Keratinocyte (primary cell): ENCODE results near the gene CFAP70. TPM values are rescaled to one million over a fixed set of nuclear protein-coding genes. Genes with fewer than 3 reads are reported as not detected.

Experiments
- DNase-seq: peaks from one replicate; pipeline ENCODE4 v3.0.0-alpha.2; 2011; ENCODE audit warnings: low read depth, missing footprints, low spot score
- FAIRE-seq: peaks from 2 replicates; lab custom pipeline; 2011; peaks lifted over from hg19 to GRCh38; lab: Jason Lieb, UNC
- H2AFZ ChIP-seq: 2 replicates; pipeline ENCODE4 v1.6.0; 2012; ENCODE audit warnings: low read length, control low read depth, inconsistent platforms; ENCODE audit not compliant: control insufficient read depth
- H3K27ac ChIP-seq: 2 replicates; pipeline ENCODE4 v1.5.1; 2011; ENCODE audit warnings: low read length; ENCODE audit not compliant: control insufficient read depth, insufficient read depth
- H3K27me3 ChIP-seq: 3 replicates; pipeline ENCODE4 v1.6.0; 2011; ENCODE audit warnings: low read length; ENCODE audit not compliant: control insufficient read depth, insufficient read depth; ENCODE audit errors: extremely low read depth
- H3K36me3 ChIP-seq, 2 experiments: 2 replicates in 1 of 2; 3 replicates in 1 of 2; pipeline ENCODE4 v1.5.1; 2011; ENCODE audit warnings: low read length in 2 of 2, mild to moderate bottlenecking in 1 of 2; ENCODE audit not compliant: control insufficient read depth in 2 of 2, insufficient read depth in 2 of 2; ENCODE audit errors: extremely low read depth in 1 of 2
- H3K4me1 ChIP-seq: 3 replicates; pipeline ENCODE4 v1.5.1; 2011; ENCODE audit warnings: low read length; ENCODE audit not compliant: control insufficient read depth, insufficient read depth; ENCODE audit errors: extremely low read depth
- H3K4me2 ChIP-seq: 3 replicates; pipeline ENCODE4 v1.6.0; 2011; ENCODE audit warnings: low read depth, low read length; ENCODE audit not compliant: control insufficient read depth, insufficient read depth; ENCODE audit errors: extremely low read depth
- H3K4me3 ChIP-seq, 3 experiments: fragments of 200-600 bp in 1 of 3; sonication (generic) in 1 of 3; 2 replicates in 2 of 3; 3 replicates in 1 of 3; pipeline ENCODE4 v1.5.1; 2011 to 2016; ENCODE audit warnings: low read length in 3 of 3, mild to moderate bottlenecking in 3 of 3, control low read depth in 2 of 3, inconsistent platforms in 1 of 3, low read depth in 1 of 3, mixed read lengths in 1 of 3, mixed run types in 1 of 3, moderate library complexity in 1 of 3; ENCODE audit not compliant: control insufficient read depth in 2 of 3, insufficient read depth in 2 of 3; ENCODE audit errors: extremely low read depth in 1 of 3
- H3K79me2 ChIP-seq: 2 replicates; pipeline ENCODE4 v1.6.0; 2012; ENCODE audit warnings: low read length; ENCODE audit not compliant: control insufficient read depth, insufficient read depth
- H3K9ac ChIP-seq: 3 replicates; pipeline ENCODE4 v1.6.0; 2011; ENCODE audit warnings: low read length; ENCODE audit not compliant: control insufficient read depth, insufficient read depth; ENCODE audit errors: extremely low read depth
- H3K9me1 ChIP-seq: 3 replicates; pipeline ENCODE4 v1.6.0; 2011; ENCODE audit warnings: low read length; ENCODE audit not compliant: control insufficient read depth, insufficient read depth; ENCODE audit errors: extremely low read depth
- H3K9me3 ChIP-seq: 2 replicates; pipeline ENCODE4 v1.5.1; 2012; ENCODE audit warnings: low read depth, low read length; ENCODE audit not compliant: control insufficient read depth
- H4K20me1 ChIP-seq: 3 replicates; pipeline ENCODE4 v1.6.0; 2011; ENCODE audit warnings: low read length; ENCODE audit not compliant: control insufficient read depth, insufficient read depth; ENCODE audit errors: extremely low read depth
- EZH2 ChIP-seq: IDR thresholded peaks from one replicate; pipeline ENCODE4 v1.6.1; 2012; ENCODE audit warnings: inconsistent platforms, mild to moderate bottlenecking, low read length, moderate library complexity
- dilution Hi-C: fragments of 300-500 bp; cut with MboI; formaldehyde crosslinking; loops from one replicate; pipeline ENCODE4 v1.7.0; 2020; ENCODE audit warnings: low sequenced_read_pairs; ENCODE audit not compliant: extremely low pct_ligation_motif_present
- polyA plus RNA-seq, 5 experiments: library from polyadenylated mRNA; depleted of rRNA in 3 of 5; stranded (reverse) in 3 of 5; stranded (forward) in 1 of 5; unstranded in 1 of 5; fragments of >200 nt; gene quantifications; 1 replicate in 1 of 5; 2 replicates in 3 of 5; 3 replicates in 1 of 5; pipeline versions ENCODE4 v1.2.1 to v1.2.3, GENCODE V29; 2011 to 2012; ENCODE audit warnings: missing spikeins in 2 of 5, low read depth in 1 of 5, low replicate concordance in 1 of 5
- TF ChIP-seq, protein P1 (sequence below), 3 experiments: IDR thresholded peaks in 1 of 3; conservative IDR thresholded peaks in 1 of 3; optimal IDR thresholded peaks in 1 of 3; 2 replicates in 2 of 3; 3 replicates in 1 of 3; pipeline versions ENCODE3 to v1.5.1; 2011; ENCODE audit warnings: low read length in 3 of 3, mild to moderate bottlenecking in 3 of 3, moderate library complexity in 2 of 3, control low read depth in 1 of 3, inconsistent platforms in 1 of 3; ENCODE audit not compliant: insufficient read depth in 2 of 3; ENCODE audit errors: extremely low read depth in 1 of 3

Gene CFAP70
- polyA plus RNA-seq, 1 donor (not counting 4 experiments of a cell fraction or from before 2014, with no cell fraction given), result 2.1 TPM

DNA sequence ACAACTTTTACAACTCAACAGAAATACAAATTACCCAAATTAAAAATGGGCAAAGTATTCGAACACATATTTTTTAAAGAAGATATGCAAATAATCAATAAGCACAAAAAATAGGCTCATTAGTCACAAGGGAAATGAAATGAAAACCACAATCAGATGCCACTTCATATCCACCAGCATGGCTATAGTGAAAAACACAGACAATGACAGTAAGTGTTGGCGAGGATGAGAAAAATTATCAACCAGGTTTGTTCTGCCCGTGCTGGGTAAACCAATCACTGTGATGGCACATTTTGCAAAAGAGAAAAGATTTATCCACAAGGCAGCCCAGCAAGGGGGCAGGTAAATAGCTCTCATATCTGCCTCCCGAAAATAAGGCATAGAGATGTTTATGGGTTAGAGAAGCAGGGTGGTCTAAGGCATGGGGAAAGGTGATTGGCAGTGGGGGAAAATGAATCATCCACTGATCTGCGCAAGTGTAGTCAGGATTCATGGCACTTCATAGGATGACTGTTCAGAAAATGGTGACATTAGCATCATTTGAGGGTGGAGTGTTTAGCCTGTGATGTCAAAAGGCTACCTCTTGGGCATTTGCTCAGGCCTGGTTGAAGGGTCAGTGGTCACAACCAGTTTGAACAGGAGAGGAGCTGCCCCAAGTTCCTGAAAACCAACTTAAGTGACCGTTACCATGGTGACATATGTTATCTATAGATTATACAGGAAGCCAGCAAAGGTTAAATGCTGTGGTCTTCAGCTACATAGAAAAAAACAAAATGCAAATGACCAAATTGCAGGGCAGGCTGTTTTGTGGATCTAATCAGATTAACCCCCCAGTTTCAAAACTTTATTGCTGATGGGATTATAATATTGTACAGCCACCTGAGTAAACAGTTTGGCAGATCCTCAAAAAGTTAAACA is 8.0 kb upstream of the CFAP70 start:
- FAIRE-seq (no peak), DNase-seq (no peak)
- H2AFZ ChIP-seq, result no peak overlapping the region
- no peaks in the 10 kb centered on the region for H3K9me3 ChIP-seq
- no peak overlapping the region for H3K4me2 ChIP-seq
- H3K27ac ChIP-seq, result no peak overlapping the region
- no peaks in the 10 kb centered on the region for H4K20me1 ChIP-seq
- no peak overlapping the region for H3K4me3 ChIP-seq
- no peaks in the 10 kb centered on the region for H3K9me1 ChIP-seq
- no peaks in the 10 kb centered on the region for H3K4me1 ChIP-seq
- dilution Hi-C loops, result no loop called here
- TF ChIP-seq EZH2, result no peak
- TF ChIP-seq, protein P1, sequence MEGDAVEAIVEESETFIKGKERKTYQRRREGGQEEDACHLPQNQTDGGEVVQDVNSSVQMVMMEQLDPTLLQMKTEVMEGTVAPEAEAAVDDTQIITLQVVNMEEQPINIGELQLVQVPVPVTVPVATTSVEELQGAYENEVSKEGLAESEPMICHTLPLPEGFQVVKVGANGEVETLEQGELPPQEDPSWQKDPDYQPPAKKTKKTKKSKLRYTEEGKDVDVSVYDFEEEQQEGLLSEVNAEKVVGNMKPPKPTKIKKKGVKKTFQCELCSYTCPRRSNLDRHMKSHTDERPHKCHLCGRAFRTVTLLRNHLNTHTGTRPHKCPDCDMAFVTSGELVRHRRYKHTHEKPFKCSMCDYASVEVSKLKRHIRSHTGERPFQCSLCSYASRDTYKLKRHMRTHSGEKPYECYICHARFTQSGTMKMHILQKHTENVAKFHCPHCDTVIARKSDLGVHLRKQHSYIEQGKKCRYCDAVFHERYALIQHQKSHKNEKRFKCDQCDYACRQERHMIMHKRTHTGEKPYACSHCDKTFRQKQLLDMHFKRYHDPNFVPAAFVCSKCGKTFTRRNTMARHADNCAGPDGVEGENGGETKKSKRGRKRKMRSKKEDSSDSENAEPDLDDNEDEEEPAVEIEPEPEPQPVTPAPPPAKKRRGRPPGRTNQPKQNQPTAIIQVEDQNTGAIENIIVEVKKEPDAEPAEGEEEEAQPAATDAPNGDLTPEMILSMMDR (optimal IDR thresholded peaks at IDR 0.05 in 1 of 3, IDR thresholded peaks at IDR 0.05 in 1 of 3, conservative IDR thresholded peaks at IDR 0.05 in 1 of 3; ENCODE audit: extremely low read depth in 1 of 3, insufficient read depth in 2 of 3, low read length in 3 of 3), result no peak
- H3K9ac ChIP-seq, result no peak overlapping the region
- H3K79me2 ChIP-seq, result no peaks in the 10 kb centered on the region
- H3K27me3 ChIP-seq, result no peaks in the 10 kb centered on the region
- H3K36me3 ChIP-seq, result peaks cover 2 to 13% of the 10 kb centered on the region in 2 experiments

DNA sequence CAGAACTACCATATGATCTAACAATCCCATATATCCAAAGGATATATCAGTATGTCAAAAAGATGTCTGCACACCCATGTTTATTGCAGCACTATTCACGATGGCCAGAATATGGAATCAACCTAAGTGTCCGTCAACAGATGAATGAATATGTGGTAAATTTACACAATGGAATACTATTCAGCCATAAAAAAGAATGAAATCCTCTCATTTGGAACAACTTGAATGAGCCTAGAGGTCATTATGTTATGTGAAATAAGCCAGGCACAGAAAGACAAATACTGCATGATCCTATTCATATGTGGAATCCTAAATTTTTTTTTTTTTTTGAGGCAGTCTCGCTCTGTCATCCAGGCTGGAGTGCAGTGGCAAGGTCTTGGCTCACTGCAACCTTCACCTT is 6.3 kb upstream of the CFAP70 start:
- no peak for FAIRE-seq
- H3K4me3 ChIP-seq, result no peak overlapping the region
- no peaks in the 10 kb centered on the region for H3K79me2 ChIP-seq
- H2AFZ ChIP-seq, result no peak overlapping the region
- TF ChIP-seq, protein P1 (optimal IDR thresholded peaks at IDR 0.05 in 1 of 3, IDR thresholded peaks at IDR 0.05 in 1 of 3, conservative IDR thresholded peaks at IDR 0.05 in 1 of 3; ENCODE audit: extremely low read depth in 1 of 3, insufficient read depth in 2 of 3, low read length in 3 of 3), result no peak
- TF ChIP-seq EZH2, result no peak
- no peak overlapping the region for H3K9ac ChIP-seq
- peaks cover 2 to 13% of the 10 kb centered on the region in 2 experiments for H3K36me3 ChIP-seq
- no peaks in the 10 kb centered on the region for H4K20me1 ChIP-seq
- no peak overlapping the region for H3K4me2 ChIP-seq
- no peaks in the 10 kb centered on the region for H3K27me3 ChIP-seq
- dilution Hi-C loops, result no loop called here
- H3K9me3 ChIP-seq, result no peaks in the 10 kb centered on the region
- H3K27ac ChIP-seq, result no peak overlapping the region
- no peaks in the 10 kb centered on the region for H3K9me1 ChIP-seq
- no peaks in the 10 kb centered on the region for H3K4me1 ChIP-seq
- DNase-seq, result no peak
